HEK293T (cell line): ENCODE results near the gene CFAP119.

ENCODE experiments used
- CTCF ChIA-PET: fragments of 350-600 bp; formaldehyde crosslinking; extraction: SDS; loops from one replicate; lab custom pipeline; 2021; ENCODE audit warnings: antibody characterized with exemption, inconsistent platforms; lab: Yijun Ruan, JAX
- POLR2A ChIA-PET: fragments of 350-600 bp; formaldehyde crosslinking; extraction: SDS; loops from one replicate; lab custom pipeline; 2020; ENCODE audit warnings: antibody characterized with exemption, inconsistent platforms; lab: Yijun Ruan, JAX
- DNase-seq: peaks from one replicate; pipeline ENCODE4 v3.0.0; 2012; ENCODE audit warnings: mixed read lengths; ENCODE audit errors: extremely low spot score
- ARNT ChIP-seq: fragments of 450-650 bp; IDR thresholded peaks from 2 replicates; pipeline ENCODE4 v1.6.1; 2017; ENCODE audit warnings: mild to moderate bottlenecking
- BHLHE40 ChIP-seq: fragments of 450-650 bp; IDR thresholded peaks from 2 replicates; pipeline ENCODE4 v1.6.1; 2016; ENCODE audit warnings: mild to moderate bottlenecking, moderate library complexity, borderline replicate concordance
- CTBP1 ChIP-seq: fragments of 450-650 bp; IDR thresholded peaks from 2 replicates; pipeline ENCODE4 v1.6.1; 2016; ENCODE audit warnings: borderline replicate concordance
- ELF4 ChIP-seq: fragments of 450-650 bp; IDR thresholded peaks from 2 replicates; pipeline ENCODE4 v1.6.1; 2017; ENCODE audit warnings: antibody characterized with exemption
- FOXA1 ChIP-seq: fragments of 450-650 bp; IDR thresholded peaks from 2 replicates; pipeline ENCODE4 v1.6.1; 2016; ENCODE audit warnings: mild to moderate bottlenecking
- FOXK2 ChIP-seq: fragments of 450-650 bp; IDR thresholded peaks from 2 replicates; pipeline ENCODE4 v1.6.1; 2016; ENCODE audit warnings: mild to moderate bottlenecking
- FOXM1 ChIP-seq: fragments of 450-650 bp; IDR thresholded peaks from 2 replicates; pipeline ENCODE4 v1.6.1; 2017; ENCODE audit warnings: mild to moderate bottlenecking, borderline replicate concordance
- HDGF ChIP-seq: fragments of 450-650 bp; IDR thresholded peaks from 2 replicates; pipeline ENCODE4 v1.6.1; 2017; ENCODE audit warnings: antibody characterized with exemption, borderline replicate concordance
- L3MBTL2 ChIP-seq: fragments of 450-650 bp; conservative IDR thresholded peaks from 2 replicates; pipeline ENCODE4 v1.6.1; 2016; ENCODE audit warnings: mild to moderate bottlenecking
- LEF1 ChIP-seq: fragments of 450-650 bp; IDR thresholded peaks from 2 replicates; pipeline ENCODE4 v1.6.1; 2017; ENCODE audit warnings: mild to moderate bottlenecking, borderline replicate concordance
- NFRKB ChIP-seq: fragments of 450-650 bp; IDR thresholded peaks from 2 replicates; pipeline ENCODE4 v1.6.1; 2016; ENCODE audit warnings: mild to moderate bottlenecking, moderate library complexity
- PKNOX1 ChIP-seq: fragments of 450-650 bp; IDR thresholded peaks from 2 replicates; pipeline ENCODE4 v1.6.1; 2016
- SP1 ChIP-seq: fragments of 450-650 bp; IDR thresholded peaks from 2 replicates; pipeline ENCODE4 v1.6.1; 2017
- SUZ12 ChIP-seq: fragments of 450-650 bp; IDR thresholded peaks from 2 replicates; pipeline ENCODE4 v1.6.1; 2016; ENCODE audit warnings: mild to moderate bottlenecking
- TARDBP ChIP-seq: fragments of 450-650 bp; IDR thresholded peaks from 2 replicates; pipeline ENCODE4 v1.6.1; 2016
- ZNF384 ChIP-seq: fragments of 450-650 bp; IDR thresholded peaks from 2 replicates; pipeline ENCODE4 v1.6.1; 2016

CFAP119 gene

GRCh38 chr16:30728899-30729672 is 32.8 kb downstream of the CFAP119 start:
- CTCF ChIA-PET, result no interaction called here
- TF ChIP-seq ELF4 (no peak), LEF1 (no peak), ZNF384 (no peak), PKNOX1 (no peak)
- no peak for DNase-seq
- POLR2A ChIA-PET, result interaction anchor here (7.5 kb wide), 1 partner anchor 19 kb away, joined by 43 read pairs; the partner anchor contains the start of gene PHKG2

- CTCF ChIA-PET, result no interaction called here
- no peak for TF ChIP-seq FOXA1
- no peak for TF ChIP-seq FOXK2
- no peak for TF ChIP-seq SP1
- TF ChIP-seq LEF1, result no peak
- TF ChIP-seq FOXM1, result no peak
- no peak for DNase-seq
- POLR2A ChIA-PET, result interaction anchor here (1.1 to 7.5 kb wide), 2 partner anchors 10 to 20 kb away, joined by 3 to 43 read pairs; partner anchors contain the start of gene PHKG2
Observed at GRCh38 chr16:30728321-30728720, 33.5 kb downstream of the CFAP119 start.

- TF ChIP-seq LEF1, result no peak
- no peak for TF ChIP-seq ELF4
- no peak for TF ChIP-seq FOXA1
- no peak for TF ChIP-seq BHLHE40
- no peak for TF ChIP-seq CTBP1
- TF ChIP-seq NFRKB, result no peak
- TF ChIP-seq SP1, result no peak
- no peak for TF ChIP-seq SUZ12
- TF ChIP-seq ZNF384, result no peak
- POLR2A ChIA-PET, result interaction anchor here (0.7 to 1.3 kb wide), 3 partner anchors 9 to 27 kb away, joined by 3 to 4 read pairs (median 4); partner anchors contain the start of genes PHKG2 and SRCAP
- no peak for DNase-seq
- CTCF ChIA-PET, result no interaction called here
Observed at GRCh38 chr16:30725418-30725792, 36.5 kb downstream of the CFAP119 start.

GRCh38 chr16:30724641-30725417 is 37.0 kb downstream of the CFAP119 start:
- TF ChIP-seq LEF1 (no peak), ARNT (no peak), CTBP1 (no peak), ELF4 (no peak), HDGF (no peak), L3MBTL2 (no peak), FOXK2 (no peak), FOXA1 (no peak), PKNOX1 (no peak), NFRKB (no peak), SUZ12 (no peak), BHLHE40 (no peak), FOXM1 (no peak), ZNF384 (no peak), SP1 (no peak), TARDBP (no peak)
- ChIA-PET CTCF (interaction anchor here (1.9 kb wide), 1 partner anchor 10 kb away, joined by 6 read pairs; no protein-coding TSS in a partner anchor), POLR2A (interaction anchor here (0.7 to 1.9 kb wide), 4 partner anchors 8 to 26 kb away, joined by 3 to 10 read pairs (median 4); partner anchors contain the start of genes PHKG2 and SRCAP)
- no peak for DNase-seq

- CTCF ChIA-PET, result interaction anchor here (1.9 kb wide), 1 partner anchor 11 kb away, joined by 6 read pairs; no protein-coding TSS in a partner anchor
- POLR2A ChIA-PET, result interaction anchor here (0.7 to 2.0 kb wide), 5 partner anchors 9 to 51 kb away, joined by 4 to 10 read pairs (median 5); partner anchors contain the start of gene SRCAP
Observed at GRCh38 chr16:30723725-30724355, 38.0 kb downstream of the CFAP119 start.

GRCh38 chr16:30722916-30723315 is 38.9 kb downstream of the CFAP119 start:
- ChIA-PET POLR2A (interaction anchor here (1.2 to 2.0 kb wide), 3 partner anchors 15 to 52 kb away, joined by 4 to 6 read pairs (median 5); partner anchors contain the start of gene SRCAP), CTCF (interaction anchor here (1.9 kb wide), 1 partner anchor 12 kb away, joined by 6 read pairs; no protein-coding TSS in a partner anchor)
- TF ChIP-seq ARNT, result no peak
- TF ChIP-seq FOXA1, result no peak
- no peak for TF ChIP-seq HDGF
- TF ChIP-seq FOXK2, result no peak
- no peak for DNase-seq

More at GRCh38 chr16:30723725-30724355, 38.0 kb downstream of the CFAP119 start:
- no peak for TF ChIP-seq FOXK2
- TF ChIP-seq ZNF384, result no peak
- no peak for DNase-seq
